Daoy (cell line): Measurements from ENCODE around the gene SLC5A8. TPM values are rescaled to one million over a fixed set of nuclear protein-coding genes. Genes with fewer than 3 reads are reported as not detected.

Experiments
- DNase-seq: peaks from one replicate; pipeline ENCODE4 v3.0.0-alpha.2; 2015; ENCODE audit warnings: low read depth
- total RNA-seq: library from RNA; depleted of rRNA; stranded (reverse); fragments of >200 nt; shearing (Covaris generic); gene quantifications from 2 replicates; pipeline ENCODE4 v1.2.3, GENCODE V29; 2014; rRNA removed

The SLC5A8 gene, protein sequence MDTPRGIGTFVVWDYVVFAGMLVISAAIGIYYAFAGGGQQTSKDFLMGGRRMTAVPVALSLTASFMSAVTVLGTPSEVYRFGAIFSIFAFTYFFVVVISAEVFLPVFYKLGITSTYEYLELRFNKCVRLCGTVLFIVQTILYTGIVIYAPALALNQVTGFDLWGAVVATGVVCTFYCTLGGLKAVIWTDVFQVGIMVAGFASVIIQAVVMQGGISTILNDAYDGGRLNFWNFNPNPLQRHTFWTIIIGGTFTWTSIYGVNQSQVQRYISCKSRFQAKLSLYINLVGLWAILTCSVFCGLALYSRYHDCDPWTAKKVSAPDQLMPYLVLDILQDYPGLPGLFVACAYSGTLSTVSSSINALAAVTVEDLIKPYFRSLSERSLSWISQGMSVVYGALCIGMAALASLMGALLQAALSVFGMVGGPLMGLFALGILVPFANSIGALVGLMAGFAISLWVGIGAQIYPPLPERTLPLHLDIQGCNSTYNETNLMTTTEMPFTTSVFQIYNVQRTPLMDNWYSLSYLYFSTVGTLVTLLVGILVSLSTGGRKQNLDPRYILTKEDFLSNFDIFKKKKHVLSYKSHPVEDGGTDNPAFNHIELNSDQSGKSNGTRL
- not detected in 2 replicates for total RNA-seq

DNA sequence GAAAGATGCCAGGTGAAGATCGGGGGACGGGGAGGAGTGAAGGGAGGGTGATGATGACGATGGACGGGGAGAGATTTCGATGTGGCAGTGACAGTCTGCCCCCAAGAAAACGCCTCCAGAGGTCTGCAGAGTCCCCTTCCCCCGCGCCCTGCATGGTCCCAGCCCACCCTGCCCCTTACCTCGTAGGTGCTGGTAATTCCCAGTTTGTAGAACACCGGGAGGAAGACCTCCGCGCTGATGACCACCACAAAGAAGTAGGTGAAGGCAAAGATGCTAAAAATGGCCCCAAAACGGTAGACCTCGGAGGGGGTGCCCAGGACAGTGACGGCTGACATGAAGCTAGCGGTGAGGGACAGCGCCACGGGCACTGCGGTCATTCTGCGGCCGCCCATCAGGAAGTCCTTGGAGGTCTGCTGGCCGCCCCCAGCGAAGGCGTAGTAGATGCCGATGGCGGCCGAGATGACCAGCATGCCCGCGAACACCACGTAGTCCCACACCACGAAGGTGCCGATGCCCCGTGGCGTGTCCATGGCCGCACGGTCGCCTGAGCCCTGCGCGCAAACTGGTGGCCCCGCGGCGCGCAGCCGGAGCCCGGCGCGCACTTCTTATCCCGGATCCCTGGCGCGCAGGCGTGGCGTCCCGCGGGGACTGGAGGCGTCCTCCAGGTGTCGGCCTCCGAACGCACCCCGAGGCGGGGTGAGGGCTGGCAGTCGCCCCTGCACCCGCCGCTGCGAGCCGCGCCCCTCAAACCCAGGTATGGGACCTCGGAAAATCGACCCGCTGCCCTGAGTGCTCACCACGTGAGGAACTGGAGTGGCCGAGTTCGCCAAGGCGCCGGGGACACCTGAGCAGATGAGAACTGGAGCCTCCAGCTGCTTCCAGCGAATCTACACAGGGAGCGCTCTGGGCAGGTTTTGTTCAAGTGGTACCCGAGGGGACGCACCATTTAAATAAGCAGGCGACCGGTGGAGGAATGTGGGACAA is at the start of gene SLC5A8:
TSS of gene SLC5A8 (minus strand) at position 920 of the 984 bp plus-strand sequence. CDS start at position 530, 390 bp downstream.
- no peak for DNase-seq

- DNase-seq, result no peak
Measured at GRCh38 chr12:101257357-101257756, 47.3 kb upstream of the SLC5A8 start.

GRCh38 chr12:101256266-101256665 is 46.2 kb upstream of the SLC5A8 start:
- no peak for DNase-seq

- no peak for DNase-seq
Measured at GRCh38 chr12:101243616-101244015, 33.6 kb upstream of the SLC5A8 start.

- no peak for DNase-seq
Measured at GRCh38 chr12:101243074-101243473, 33.0 kb upstream of the SLC5A8 start.

DNA sequence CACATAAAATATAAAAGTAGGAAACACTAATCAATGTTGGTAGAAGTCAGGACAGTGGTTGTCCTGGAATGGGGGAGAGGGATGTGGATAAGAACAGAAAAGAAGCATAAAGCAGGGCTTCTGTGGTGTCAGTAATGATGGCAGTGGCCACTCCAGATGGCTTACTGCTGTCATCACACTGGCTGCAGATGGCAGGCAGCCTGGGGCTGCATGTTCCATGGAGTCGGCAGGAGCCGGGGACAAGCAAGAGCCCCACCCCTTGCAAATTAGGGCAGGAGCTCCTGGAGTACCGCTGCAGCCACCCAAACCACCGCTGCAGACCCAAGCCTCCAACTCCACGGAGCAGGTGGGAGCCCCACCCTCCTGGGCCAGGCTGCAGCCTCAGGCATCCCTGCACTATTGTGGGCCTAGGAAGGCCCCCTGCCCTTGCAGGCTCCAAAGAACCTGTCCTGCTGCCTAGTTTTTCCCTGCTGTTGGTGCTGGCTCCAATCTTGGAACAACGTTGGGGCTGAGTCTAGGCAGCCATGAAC is 28.8 kb upstream of the SLC5A8 start:
- no peak for DNase-seq

DNA sequence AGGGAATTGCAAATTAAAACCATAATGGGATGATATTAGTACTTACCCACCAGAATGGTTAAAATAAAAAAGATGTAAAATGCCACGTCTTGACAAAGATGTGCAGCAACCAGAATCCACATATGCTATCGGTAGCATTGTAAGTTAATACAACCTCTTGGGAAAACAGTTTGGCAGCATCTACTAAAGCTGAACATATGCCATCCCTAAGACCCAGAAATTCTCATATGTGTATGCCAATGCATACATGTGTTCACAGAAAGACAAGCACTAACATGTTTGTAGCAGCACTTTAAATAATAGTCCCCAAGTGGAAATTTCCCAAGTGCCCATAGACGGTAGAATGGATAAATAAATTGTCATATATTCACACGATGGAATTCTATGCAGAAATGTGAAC is 28.3 kb upstream of the SLC5A8 start:
- DNase-seq, result no peak

GRCh38 chr12:101235686-101236085 is 25.6 kb upstream of the SLC5A8 start:
- DNase-seq, result no peak

DNA sequence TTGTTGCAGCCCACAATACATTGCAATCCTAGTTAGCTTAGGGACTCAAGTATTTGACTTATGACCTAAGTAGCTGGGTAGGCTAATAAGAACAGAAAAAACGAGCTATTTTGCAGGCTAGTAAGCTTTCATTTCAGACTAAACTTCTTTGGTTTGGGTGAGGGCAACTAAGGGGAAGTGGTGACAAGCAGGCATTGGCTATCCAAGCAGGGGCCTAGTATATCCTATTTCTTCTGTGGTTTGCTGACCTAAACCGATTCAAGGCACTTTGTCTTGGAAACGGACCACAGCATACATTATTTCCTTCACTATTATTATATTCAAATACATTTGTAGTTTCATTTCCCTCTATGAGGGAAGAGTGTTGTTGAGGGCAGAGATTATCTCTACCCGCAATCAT is 21.6 kb upstream of the SLC5A8 start:
- no peak for DNase-seq

GRCh38 chr12:101230547-101230946 is 20.5 kb upstream of the SLC5A8 start:
- peak; percentile 78 for DNase-seq

DNA sequence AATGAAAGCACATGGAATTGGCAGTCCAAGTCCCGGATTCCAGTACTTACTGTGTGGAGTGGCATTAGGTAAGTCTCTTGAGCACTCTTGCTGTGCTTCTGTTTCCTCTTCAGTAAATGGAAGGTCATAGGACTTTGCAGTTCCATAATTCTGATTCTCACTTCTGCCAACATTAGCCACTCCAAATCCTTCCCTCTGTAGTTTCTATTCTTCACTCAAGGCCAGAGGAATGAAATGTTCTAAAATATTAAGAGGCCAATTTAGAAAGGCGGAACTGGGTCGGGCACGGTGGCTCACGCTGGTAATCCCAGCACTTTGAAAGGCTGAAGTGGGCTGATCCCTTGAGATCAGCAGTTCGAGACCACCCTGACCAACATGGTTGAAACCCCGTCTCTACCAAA is 19.8 kb upstream of the SLC5A8 start:
- DNase-seq, result no peak

GRCh38 chr12:101221301-101221700 is 11.3 kb upstream of the SLC5A8 start:
- DNase-seq, result no peak

GRCh38 chr12:101216810-101217209 is 6.8 kb upstream of the SLC5A8 start:
- DNase-seq, result no peak

DNA sequence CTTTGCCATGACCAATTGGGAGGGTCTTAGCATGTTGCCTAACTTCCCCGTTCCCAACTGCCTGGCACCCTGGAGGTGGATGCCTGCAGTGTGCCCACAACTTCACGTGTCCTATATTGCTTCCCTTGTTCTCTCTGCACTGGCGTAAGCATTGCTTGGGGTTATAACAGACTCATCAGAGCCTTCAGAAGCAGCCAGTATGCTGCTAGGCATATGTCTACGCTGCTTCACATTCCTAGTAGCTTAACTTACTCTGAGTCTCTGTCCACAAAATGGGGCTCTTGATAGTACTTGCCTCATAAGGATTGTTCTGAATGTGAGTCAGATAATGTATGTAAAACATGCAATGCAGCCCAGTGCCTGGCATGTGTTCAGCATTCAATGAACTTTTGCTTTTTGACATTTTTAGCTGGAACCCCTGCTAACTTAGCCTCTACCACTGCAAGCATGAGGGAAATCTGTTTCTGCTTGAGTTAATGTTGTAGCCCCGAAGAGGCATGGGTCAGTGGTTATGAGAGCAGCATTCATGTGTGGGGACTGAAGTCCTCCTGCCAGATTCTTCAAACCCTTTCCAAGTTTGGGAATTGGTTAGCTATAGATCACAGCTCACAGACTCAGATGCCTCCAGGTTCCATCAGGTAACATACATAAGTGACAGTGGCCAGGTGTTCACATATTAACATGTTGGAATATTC is 2.8 kb downstream of the SLC5A8 start:
- DNase-seq, result no peak

DNA sequence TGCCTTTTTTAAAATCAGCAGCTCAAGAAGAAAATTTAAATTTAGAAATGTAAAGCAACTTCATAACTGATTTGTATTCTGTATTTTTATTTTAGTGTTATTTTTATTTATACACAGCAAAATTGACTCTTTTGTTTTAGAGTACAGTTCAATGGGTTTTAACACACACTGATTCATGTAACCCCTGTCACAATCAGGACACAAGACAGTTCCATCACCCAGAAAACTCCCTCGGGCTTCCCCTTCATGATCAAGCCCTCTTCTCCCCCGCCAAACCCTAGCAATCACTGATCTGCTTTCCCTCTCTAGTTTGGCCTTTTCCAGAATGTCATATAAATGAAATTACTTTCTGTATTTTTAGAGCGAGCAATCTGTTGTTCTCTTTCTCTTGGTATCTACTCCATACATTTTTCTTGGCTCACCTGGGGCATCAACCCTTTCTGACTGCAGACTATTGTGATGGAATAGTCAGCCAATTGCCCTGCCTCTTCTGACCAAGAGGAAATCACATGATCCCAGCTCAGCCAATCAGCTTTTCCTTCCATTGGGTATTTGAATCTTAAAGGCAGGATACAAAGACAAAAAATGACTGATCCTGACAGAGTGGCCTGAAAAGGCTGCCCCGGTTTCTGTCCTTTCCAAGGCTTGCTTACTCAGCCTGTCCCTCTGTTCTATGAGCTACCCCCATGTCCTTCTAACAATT is 5.3 kb downstream of the SLC5A8 start:
- DNase-seq, result peak; percentile 15

GRCh38 chr12:101200824-101201223 is 9.2 kb downstream of the SLC5A8 start:
- no peak for DNase-seq

DNA sequence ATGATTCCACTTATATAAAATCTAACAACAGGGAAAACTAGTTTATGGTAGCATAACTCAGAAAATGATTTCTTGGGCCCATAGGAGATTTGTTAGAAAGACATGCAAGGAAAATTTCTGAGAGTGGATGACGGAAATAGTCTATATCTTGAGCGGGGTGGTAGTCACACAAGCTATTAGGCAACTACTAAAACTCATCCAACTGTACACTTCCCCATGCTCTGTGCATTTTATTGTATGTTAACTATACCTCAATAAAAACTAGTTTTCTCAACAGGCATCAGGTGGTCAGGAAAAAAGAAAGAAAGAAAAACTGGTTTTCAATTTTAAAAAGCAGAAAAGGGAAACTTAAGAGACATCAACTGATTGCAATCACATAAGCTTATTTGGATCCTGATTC is 9.9 kb downstream of the SLC5A8 start:
- no peak for DNase-seq

- DNase-seq, result no peak
Measured at GRCh38 chr12:101186291-101186690, 23.7 kb downstream of the SLC5A8 start.

DNA sequence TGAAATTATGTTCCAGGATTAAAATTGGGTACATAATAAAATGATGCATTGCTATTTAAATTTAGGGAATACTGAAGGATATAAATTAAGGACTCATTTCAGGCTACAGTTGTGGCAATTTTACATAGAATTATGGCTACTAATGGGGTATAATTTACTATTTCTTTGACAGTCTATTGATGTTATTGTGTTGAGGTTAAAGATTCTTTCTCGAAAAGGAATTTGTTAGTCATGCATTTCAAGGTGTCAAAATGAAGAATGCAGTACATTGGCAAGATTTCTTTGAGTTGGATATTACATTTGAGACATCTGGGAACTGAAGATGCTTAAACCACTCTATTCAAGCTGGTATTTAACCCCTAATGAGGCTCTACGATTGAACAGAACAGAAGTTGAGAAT is 28.3 kb downstream of the SLC5A8 start:
- DNase-seq, result no peak

DNA sequence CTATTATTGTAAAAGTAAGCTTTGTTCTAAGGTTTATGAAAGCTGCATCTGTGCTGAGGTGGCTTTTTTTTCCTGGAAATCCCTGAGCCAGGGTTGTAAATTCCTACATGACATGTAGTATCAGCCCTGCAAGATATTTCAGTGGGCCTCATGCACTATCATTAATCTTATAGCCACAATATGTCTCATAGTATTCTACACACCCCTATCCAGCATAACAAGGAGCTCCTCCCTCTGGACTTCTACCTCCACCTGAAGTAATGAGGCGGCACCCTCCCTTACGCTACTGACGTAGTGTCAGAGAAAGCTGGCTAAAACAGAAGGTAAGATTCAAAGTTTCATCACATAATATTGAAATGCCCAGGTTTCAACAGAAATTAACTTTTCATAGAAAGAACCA is 35.5 kb downstream of the SLC5A8 start:
- DNase-seq, result no peak
